Cardiac muscle cell (in vitro differentiated cells and primary cell): ENCODE measurements around the gene DNASE1L1. TPM values are rescaled to one million over a fixed set of nuclear protein-coding genes. Genes with fewer than 3 reads are reported as not detected.

Experiments
- DNase-seq, 2 donors: peaks; one replicate each; pipeline versions ENCODE4 v3.0.0 to v3.0.0-alpha.2; 2010 to 2017; ENCODE audit warnings: low read depth in 1 of 2, low spot score in 1 of 2
- H3K27ac ChIP-seq: fragments of 200-600 bp; sonication (generic); 2 replicates; pipeline ENCODE4 v1.5.1; 2016
- H3K27me3 ChIP-seq: fragments of 200-600 bp; sonication (generic); 2 replicates; pipeline ENCODE4 v1.6.0; 2016; ENCODE audit warnings: control low read depth
- H3K36me3 ChIP-seq: fragments of 200-600 bp; sonication (generic); 2 replicates; pipeline ENCODE4 v1.5.1; 2016; ENCODE audit warnings: control low read depth
- H3K4me1 ChIP-seq: fragments of 200-600 bp; sonication (generic); 2 replicates; pipeline ENCODE4 v1.8.1; 2017; ENCODE audit warnings: low read depth, mild to moderate bottlenecking, mixed run types
- H3K4me3 ChIP-seq: fragments of 200-600 bp; sonication (generic); 2 replicates; pipeline ENCODE4 v1.5.1; 2016; ENCODE audit warnings: mild to moderate bottlenecking
- H3K9me3 ChIP-seq: fragments of 200-600 bp; sonication (generic); 2 replicates; pipeline ENCODE4 v1.5.1; 2017; ENCODE audit warnings: low read depth, mild to moderate bottlenecking, control low read depth
- polyA plus RNA-seq: library from polyadenylated mRNA; unstranded; fragments of >200 nt; fragmentation: Nextera tagmentation; extraction: Ambion mirVana; gene quantifications from 2 replicates; pipeline ENCODE4 v1.2.1, GENCODE V29; 2016
- total RNA-seq: library from RNA; depleted of rRNA; stranded (reverse); fragments of >200 nt; gene quantifications from 2 replicates; pipeline ENCODE4 v1.2.3, GENCODE V29; 2016
- TF ChIP-seq, protein P1 (sequence below): IDR thresholded peaks from 2 replicates; pipeline ENCODE4 v1.5.1; 2012; ENCODE audit warnings: low read depth, mild to moderate bottlenecking, low read length

DNASE1L1 gene
- total and polyA plus RNA-seq, 2 experiments from 2014 or later: 24.8 to 34.3 TPM

DNA sequence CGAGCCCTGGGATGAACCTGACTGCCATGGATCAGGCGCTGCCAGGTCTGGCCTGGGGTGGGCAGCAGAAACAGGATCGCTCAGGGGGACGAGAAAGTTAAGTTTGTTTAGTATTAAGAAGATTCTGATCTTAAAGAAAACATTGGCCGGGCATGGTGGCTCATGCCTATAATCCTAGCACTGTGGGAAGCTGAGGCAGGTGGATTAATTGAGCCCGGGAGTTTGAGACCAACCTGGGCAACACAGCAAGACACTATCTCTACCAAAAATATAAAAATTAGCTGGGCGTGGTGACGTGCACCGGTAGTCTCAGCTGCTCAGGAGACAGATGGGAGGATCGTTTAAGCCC lies 33.9 kb downstream of the DNASE1L1 start:
- no peaks in the 10 kb centered on the region for H3K27me3 ChIP-seq
- DNase-seq: no peak
- no peaks in the 10 kb centered on the region for H3K9me3 ChIP-seq
- H3K36me3 ChIP-seq: no peaks in the 10 kb centered on the region
- H3K27ac ChIP-seq: no peak overlapping the region
- TF ChIP-seq, protein P1, sequence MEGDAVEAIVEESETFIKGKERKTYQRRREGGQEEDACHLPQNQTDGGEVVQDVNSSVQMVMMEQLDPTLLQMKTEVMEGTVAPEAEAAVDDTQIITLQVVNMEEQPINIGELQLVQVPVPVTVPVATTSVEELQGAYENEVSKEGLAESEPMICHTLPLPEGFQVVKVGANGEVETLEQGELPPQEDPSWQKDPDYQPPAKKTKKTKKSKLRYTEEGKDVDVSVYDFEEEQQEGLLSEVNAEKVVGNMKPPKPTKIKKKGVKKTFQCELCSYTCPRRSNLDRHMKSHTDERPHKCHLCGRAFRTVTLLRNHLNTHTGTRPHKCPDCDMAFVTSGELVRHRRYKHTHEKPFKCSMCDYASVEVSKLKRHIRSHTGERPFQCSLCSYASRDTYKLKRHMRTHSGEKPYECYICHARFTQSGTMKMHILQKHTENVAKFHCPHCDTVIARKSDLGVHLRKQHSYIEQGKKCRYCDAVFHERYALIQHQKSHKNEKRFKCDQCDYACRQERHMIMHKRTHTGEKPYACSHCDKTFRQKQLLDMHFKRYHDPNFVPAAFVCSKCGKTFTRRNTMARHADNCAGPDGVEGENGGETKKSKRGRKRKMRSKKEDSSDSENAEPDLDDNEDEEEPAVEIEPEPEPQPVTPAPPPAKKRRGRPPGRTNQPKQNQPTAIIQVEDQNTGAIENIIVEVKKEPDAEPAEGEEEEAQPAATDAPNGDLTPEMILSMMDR: no peak
- peak overlapping the region; percentile 21 for H3K4me3 ChIP-seq
- peaks cover 13% of the 10 kb centered on the region for H3K4me1 ChIP-seq

DNA sequence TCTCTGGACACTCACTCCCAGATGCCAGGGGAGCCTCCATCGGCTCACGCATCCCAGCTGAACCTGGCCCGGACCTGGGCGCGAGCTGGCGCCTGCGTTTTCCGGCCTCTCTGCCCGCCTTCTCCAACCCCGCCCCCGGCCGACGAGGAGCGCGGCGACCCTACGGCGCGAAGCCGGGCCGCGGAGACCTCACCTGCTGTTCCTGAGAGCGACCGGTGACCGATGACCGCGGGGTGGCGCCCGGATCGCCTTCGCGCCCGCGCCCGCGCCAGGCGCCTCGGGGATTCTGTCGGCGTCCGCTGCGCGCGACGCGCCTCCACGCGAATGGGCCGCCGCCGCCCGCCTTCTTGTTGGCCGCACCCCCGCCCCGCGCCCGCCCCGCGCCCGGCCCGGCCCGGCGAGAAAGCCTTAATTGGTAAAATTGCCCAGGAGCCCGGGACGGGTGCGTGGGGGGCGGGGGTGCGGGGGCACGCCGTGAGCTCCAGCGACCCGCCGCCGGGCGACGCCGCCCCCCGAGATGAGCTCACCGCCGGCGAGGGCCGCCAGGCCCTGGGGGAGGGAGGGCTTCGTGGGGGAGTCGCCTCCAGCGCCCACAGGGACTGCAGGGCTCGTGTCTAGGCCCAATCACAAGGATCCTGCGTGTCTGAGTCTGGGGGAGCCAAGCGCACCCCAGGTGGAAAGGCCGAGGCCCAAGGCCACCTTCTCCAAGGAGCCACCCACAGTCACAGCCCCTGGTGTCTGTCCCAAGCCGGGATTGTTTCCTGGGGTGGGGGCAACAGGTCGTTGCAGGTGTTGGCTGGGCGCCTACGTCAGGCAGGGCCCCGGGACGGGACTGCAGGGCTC lies 34.5 kb downstream of the DNASE1L1 start, which contains the start of gene FLNA:
Gene FLNA, minus strand, starts transcription at position 322 of the 843 bp plus-strand sequence. CDS start 3,389 bp downstream, outside the sequence.
- DNase-seq: peak; percentile 34 to 68
- Histone ChIP-seq H3K4me3 (peak within 1 kb of the TSS; percentile 24), H3K9me3 (no peaks in the 10 kb centered on the region), H3K27ac (peak within 1 kb of the TSS; percentile 93), H3K27me3 (no peaks in the 10 kb centered on the region), H3K4me1 (peaks cover 13% of the 10 kb centered on the region), H3K36me3 (no peaks in the 10 kb centered on the region)
- TF ChIP-seq, protein P1: no peak

DNA sequence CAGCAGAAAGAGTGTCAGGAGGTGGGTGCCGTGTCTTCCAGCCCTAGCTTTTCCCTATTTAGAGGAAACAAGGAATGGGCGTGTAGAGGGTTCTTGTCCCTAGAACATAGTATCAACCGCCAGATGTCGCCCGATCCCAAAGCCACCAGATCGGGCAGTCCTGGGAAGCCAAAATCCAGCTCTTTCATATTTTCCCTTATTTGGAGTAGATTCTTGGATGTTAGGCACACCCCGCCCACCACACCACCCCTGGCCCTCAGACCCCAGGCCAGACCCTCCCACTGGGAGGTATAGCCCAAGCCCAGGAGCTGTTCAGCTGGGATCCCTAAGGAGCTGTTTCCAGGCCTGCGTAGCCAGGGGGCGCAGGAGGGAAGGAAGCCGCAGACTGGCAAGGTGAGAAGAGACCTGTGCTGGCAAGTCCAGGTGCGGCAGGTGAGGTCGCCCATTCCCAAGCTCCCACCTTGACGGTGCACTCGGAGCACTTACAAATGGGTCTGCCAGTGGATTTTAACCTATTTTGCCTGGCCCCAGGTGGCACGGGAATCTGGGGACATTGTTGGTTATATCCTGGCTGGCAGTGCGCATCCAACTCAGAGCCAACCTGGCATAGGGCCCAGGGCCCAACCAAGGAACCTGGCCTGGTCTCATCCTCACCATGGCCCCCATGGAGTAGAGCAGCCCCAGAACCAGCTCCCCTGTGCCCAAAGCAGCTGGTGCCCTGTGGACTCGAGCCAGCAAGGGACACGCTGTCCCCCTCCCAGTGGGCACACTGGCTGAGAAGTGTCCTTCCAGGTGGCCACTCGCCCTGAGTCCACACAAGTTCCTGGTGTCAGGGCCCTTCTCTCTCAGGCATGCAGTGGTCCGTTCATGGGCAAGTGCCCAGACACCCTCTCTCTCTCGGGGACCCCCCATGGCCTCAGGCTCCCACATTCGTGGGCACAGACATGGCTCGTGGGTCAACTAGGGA lies 35.4 kb downstream of the DNASE1L1 start:
- TF ChIP-seq, protein P1: peak; percentile 55
- Histone ChIP-seq H3K36me3 (peaks cover 2% of the 10 kb centered on the region), H3K4me1 (peaks cover 16% of the 10 kb centered on the region), H3K4me3 (peak overlapping the region; percentile 24), H3K9me3 (no peaks in the 10 kb centered on the region), H3K27ac (peak overlapping the region; percentile 93), H3K27me3 (no peaks in the 10 kb centered on the region)
- DNase-seq: peak; percentile 64 to 83

DNA sequence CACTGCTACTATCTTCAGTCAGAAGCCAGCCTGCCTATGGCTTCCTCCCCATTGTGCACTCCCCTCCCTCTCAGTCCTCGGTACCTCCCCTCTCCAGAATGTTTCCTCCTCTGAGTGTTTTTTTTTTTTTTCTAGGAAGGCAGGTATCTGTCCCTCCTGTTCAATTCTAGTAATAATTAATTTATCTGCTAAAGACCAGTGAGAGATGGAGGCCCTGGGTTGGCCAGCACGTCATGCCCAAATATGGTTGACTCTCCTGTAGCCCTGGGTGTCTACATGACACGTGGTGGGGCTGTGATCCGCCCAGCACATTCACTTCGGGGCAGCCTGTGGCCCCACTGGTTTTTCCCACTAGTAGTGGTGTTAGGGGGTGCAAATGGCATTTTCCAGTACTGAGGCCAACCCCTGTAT lies 36.4 kb downstream of the DNASE1L1 start:
- H3K27me3 ChIP-seq: no peaks in the 10 kb centered on the region
- peaks cover 5% of the 10 kb centered on the region for H3K36me3 ChIP-seq
- H3K4me3 ChIP-seq: no peak overlapping the region
- TF ChIP-seq, protein P1: no peak
- peak overlapping the region; percentile 93 for H3K27ac ChIP-seq
- peaks cover 20% of the 10 kb centered on the region for H3K4me1 ChIP-seq
- H3K9me3 ChIP-seq: no peaks in the 10 kb centered on the region
- peak in 1 of 2 donors; percentile 49 for DNase-seq

DNA sequence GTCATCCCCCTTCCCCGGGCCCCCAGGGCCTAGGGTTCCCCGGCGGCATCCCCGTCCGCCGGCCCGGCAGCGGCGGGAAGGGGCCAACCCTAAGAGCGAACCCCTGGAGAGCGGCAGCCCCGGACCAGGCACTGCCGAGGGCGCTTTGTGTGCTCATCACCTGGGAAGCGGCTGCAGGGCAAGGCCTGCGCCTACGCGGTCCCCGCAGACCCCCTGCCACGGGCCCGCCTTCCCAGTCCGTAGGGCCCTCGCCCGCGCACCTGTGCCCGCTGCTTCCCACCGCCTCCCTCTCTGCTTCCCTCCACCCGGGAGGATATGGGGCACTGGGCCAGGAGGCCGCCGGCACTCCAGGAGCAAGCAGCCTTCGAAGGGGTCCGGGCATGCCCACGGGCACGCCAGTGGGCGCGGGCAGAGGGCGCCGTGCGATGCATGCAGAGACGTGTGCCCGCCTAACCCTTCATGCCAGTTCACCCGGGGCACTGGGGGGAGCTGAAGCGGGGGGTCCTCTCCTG lies 37.2 kb downstream of the DNASE1L1 start:
- no peak for DNase-seq
- Histone ChIP-seq H3K27ac (peak overlapping the region; percentile 93), H3K27me3 (no peaks in the 10 kb centered on the region), H3K36me3 (peaks cover 11% of the 10 kb centered on the region), H3K4me3 (peak overlapping the region; percentile 99), H3K4me1 (peaks cover 20% of the 10 kb centered on the region), H3K9me3 (no peaks in the 10 kb centered on the region)
- TF ChIP-seq, protein P1: no peak
